Astrocyte (in vitro differentiated cells and primary cell): Measurements from ENCODE around the gene HOXD12.

ENCODE experiments used
- CTCF ChIP-seq: IDR thresholded peaks from 2 replicates; pipeline ENCODE4 v1.5.1; 2011; ENCODE audit warnings: low read depth, mild to moderate bottlenecking, inconsistent platforms, low read length, moderate library complexity; ENCODE audit not compliant: insufficient read depth
- EZH2 ChIP-seq: IDR thresholded peaks from 2 replicates; pipeline ENCODE4 v1.6.1; 2012; ENCODE audit warnings: mild to moderate bottlenecking, low read length, inconsistent platforms; ENCODE audit not compliant: insufficient read depth

DNA sequence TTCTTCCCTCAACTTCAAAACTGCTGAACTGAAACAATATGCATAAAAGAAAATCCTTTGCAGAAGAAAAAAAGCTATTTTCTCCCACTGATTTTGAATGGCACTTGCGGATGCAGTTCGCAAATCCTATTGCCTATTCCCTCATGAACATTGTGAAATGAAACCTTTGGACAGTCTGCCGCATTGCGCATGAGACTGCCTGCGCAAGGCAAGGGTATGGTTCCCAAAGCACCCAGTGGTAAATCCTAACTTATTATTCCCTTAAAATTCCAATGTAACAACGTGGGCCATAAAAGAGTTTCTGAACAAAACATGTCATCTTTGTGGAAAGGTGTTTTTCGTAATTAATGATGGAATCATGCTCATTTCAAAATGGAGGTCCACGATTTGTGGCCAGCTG lies 38.3 kb downstream of the HOXD12 start:
- TF ChIP-seq EZH2 (no peak), CTCF (no peak)
